Activated B cell treated with CpG ODN at 0.5 μM for 24 hours (primary cell): ENCODE measurements around the gene RIPOR3. TPM values are rescaled to one million over a fixed set of nuclear protein-coding genes. Genes with fewer than 3 reads are reported as not detected.
"Not testable (repeated sequence)": the region's sequence is repeated elsewhere in the genome, so short reads cannot be mapped to it uniquely, and the experiment has no call there.

ENCODE experiments used
- ATAC-seq: fragments of 200-7000 bp; cut with Tn5 transposase; one replicate; pipeline ENCODE4 v1.10.0; 2021; ENCODE audit warnings: low read depth, mild to moderate bottlenecking, moderate library complexity
- CTCF ChIA-PET: fragments of 350-600 bp; sonication (Branson Sonifier 250); formaldehyde crosslinking; loops from one replicate; lab custom pipeline; 2021; ENCODE audit warnings: antibody characterized with exemption; lab: Charles Lee
- POLR2A ChIA-PET: fragments of 350-600 bp; sonication (Branson Sonifier 250); formaldehyde crosslinking; loops from one replicate; lab custom pipeline; 2021; ENCODE audit warnings: antibody characterized with exemption; lab: Charles Lee
- DNase-seq: peaks from one replicate; pipeline ENCODE4 v3.0.0; 2022
- H3K27ac Mint-ChIP-seq: one replicate; pipeline ENCODE4 v1.8.0; 2020; ENCODE audit warnings: mixed read lengths
- H3K27me3 Mint-ChIP-seq: one replicate; pipeline ENCODE4 v1.8.0; 2021; ENCODE audit warnings: mixed read lengths
- H3K36me3 Mint-ChIP-seq: one replicate; pipeline ENCODE4 v1.8.0; 2021; ENCODE audit warnings: low read depth, mixed read lengths
- H3K4me1 Mint-ChIP-seq: one replicate; pipeline ENCODE4 v1.8.0; 2021; ENCODE audit warnings: mixed read lengths
- H3K4me3 Mint-ChIP-seq: one replicate; pipeline ENCODE4 v1.8.0; 2020; ENCODE audit warnings: mild to moderate bottlenecking, mixed read lengths
- H3K9me3 Mint-ChIP-seq: one replicate; pipeline ENCODE4 v1.8.0; 2020; ENCODE audit warnings: mixed read lengths
- CTCF ChIP-seq: fragments of 200-600 bp; IDR thresholded peaks from one replicate; pipeline ENCODE4 v1.8.0; 2022; ENCODE audit warnings: antibody characterized with exemption, mild to moderate bottlenecking
- intact Hi-C: fragments of 100-400 bp; cut with micrococcal nuclease; formaldehyde crosslinking; loops from one replicate; pipeline ENCODE4 v1.15.1; 2024
- total RNA-seq: library from RNA; stranded (reverse); gene quantifications from 2 replicates; pipeline ENCODE4 v1.2.3, GENCODE V29; 2022

RIPOR3 gene
- total RNA-seq, 1 donor from 2014 or later, result not detected

GRCh38 chr20:50602432-50603088 is 88.8 kb downstream of the RIPOR3 start:
- no peak overlapping the region for H3K27ac Mint-ChIP-seq
- H3K9me3 Mint-ChIP-seq, result no peaks in the 10 kb centered on the region
- no peak for TF ChIP-seq CTCF
- CTCF ChIA-PET, result no interaction called here
- intact Hi-C loops, result loop anchor here (5.0 kb wide), 1 partner anchor 130 kb away; the partner anchor contains the start of gene PARD6B
- ATAC-seq (no peak), DNase-seq (no peak)
- no peak overlapping the region for H3K4me3 Mint-ChIP-seq
- H3K36me3 Mint-ChIP-seq, result no peaks in the 10 kb centered on the region
- peaks cover 9% of the 10 kb centered on the region for H3K4me1 Mint-ChIP-seq
- POLR2A ChIA-PET, result no interaction called here
- H3K27me3 Mint-ChIP-seq, result peaks cover 11% of the 10 kb centered on the region

GRCh38 chr20:50601511-50602431 is 89.6 kb downstream of the RIPOR3 start:
- ChIA-PET CTCF (no interaction called here), POLR2A (no interaction called here)
- Mint-ChIP-seq H3K27ac (no peak overlapping the region), H3K4me3 (no peak overlapping the region), H3K9me3 (no peaks in the 10 kb centered on the region), H3K27me3 (peaks cover 11% of the 10 kb centered on the region), H3K4me1 (peaks cover 10% of the 10 kb centered on the region), H3K36me3 (no peaks in the 10 kb centered on the region)
- intact Hi-C loops, result loop anchor here (5.0 kb wide), 1 partner anchor 131 kb away; the partner anchor contains the start of gene PARD6B
- DNase-seq, result no peak
- no peak for ATAC-seq
- TF ChIP-seq CTCF, result no peak

- no peak for TF ChIP-seq CTCF
- ChIA-PET POLR2A (no interaction called here), CTCF (no interaction called here)
- no peaks in the 10 kb centered on the region for H3K9me3 Mint-ChIP-seq
- H3K27me3 Mint-ChIP-seq, result peaks cover 8% of the 10 kb centered on the region
- DNase-seq (no peak), ATAC-seq (no peak)
- H3K4me1 Mint-ChIP-seq, result peaks cover 23% of the 10 kb centered on the region
- no peaks in the 10 kb centered on the region for H3K36me3 Mint-ChIP-seq
- no peak overlapping the region for H3K4me3 Mint-ChIP-seq
- H3K27ac Mint-ChIP-seq, result no peak overlapping the region
- intact Hi-C loops, result loop anchor here (5.0 kb wide), 1 partner anchor 132 kb away; the partner anchor contains the start of gene PARD6B
Observed at GRCh38 chr20:50600281-50600895, 91.0 kb downstream of the RIPOR3 start.

GRCh38 chr20:50598768-50599167 is 92.6 kb downstream of the RIPOR3 start:
- H3K36me3 Mint-ChIP-seq, DNase-seq, H3K4me3 Mint-ChIP-seq, H3K9me3 Mint-ChIP-seq, H3K27ac Mint-ChIP-seq, H3K27me3 Mint-ChIP-seq, intact Hi-C loops, ATAC-seq: not testable (repeated sequence)
- ChIA-PET POLR2A (interaction anchor here (0.7 to 1.0 kb wide), 2 partner anchors 12 to 221 kb away, joined by 4 read pairs; no protein-coding TSS in a partner anchor), CTCF (interaction anchor here (1.7 kb wide), 1 partner anchor 10 kb away, joined by 9 read pairs; no protein-coding TSS in a partner anchor)
- H3K4me1 Mint-ChIP-seq, result peaks cover 35% of the 10 kb centered on the region

GRCh38 chr20:50598074-50598473 is 93.3 kb downstream of the RIPOR3 start:
- H3K9me3 Mint-ChIP-seq, result no peaks in the 10 kb centered on the region
- POLR2A ChIA-PET, result no interaction called here
- no peak for DNase-seq
- H3K4me3 Mint-ChIP-seq, result no peak overlapping the region
- no peak overlapping the region for H3K27ac Mint-ChIP-seq
- no peak for TF ChIP-seq CTCF
- H3K27me3 Mint-ChIP-seq, result peaks cover 5% of the 10 kb centered on the region
- no peak for ATAC-seq
- intact Hi-C loops, result no loop called here
- H3K4me1 Mint-ChIP-seq, result peaks cover 35% of the 10 kb centered on the region
- no peaks in the 10 kb centered on the region for H3K36me3 Mint-ChIP-seq
- CTCF ChIA-PET, result no interaction called here
